ENCODE measurements around the gene CCDC159.

DNA sequence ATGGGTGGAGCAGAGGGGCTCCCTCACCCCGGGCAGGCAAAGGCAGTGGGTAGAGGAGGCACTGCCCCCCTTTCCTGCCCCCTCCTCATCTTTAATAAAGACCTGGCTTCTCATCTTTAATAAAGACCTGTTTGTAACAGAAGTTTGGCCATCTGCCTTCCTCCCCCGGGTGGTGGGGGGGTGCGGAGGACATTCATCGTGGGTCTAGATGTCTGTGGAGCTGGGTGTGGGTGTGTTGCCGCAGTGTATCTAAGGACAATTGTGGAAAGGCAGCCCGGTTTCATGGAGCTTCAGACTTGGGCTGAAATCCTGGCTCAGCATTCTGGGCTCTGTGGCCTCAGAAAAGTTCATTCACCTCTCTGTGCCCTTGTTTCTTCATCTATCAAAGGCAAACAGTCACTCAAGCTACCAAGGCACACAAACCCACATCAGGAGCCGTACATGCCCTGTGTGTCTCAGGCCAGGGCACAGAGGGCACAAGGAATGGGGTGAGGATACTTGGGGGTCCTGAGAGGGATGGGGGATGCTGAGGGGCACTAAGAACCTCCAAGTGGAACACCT, 19.3 kb downstream of the CCDC159 start:
- TF ChIP-seq, protein P1, sequence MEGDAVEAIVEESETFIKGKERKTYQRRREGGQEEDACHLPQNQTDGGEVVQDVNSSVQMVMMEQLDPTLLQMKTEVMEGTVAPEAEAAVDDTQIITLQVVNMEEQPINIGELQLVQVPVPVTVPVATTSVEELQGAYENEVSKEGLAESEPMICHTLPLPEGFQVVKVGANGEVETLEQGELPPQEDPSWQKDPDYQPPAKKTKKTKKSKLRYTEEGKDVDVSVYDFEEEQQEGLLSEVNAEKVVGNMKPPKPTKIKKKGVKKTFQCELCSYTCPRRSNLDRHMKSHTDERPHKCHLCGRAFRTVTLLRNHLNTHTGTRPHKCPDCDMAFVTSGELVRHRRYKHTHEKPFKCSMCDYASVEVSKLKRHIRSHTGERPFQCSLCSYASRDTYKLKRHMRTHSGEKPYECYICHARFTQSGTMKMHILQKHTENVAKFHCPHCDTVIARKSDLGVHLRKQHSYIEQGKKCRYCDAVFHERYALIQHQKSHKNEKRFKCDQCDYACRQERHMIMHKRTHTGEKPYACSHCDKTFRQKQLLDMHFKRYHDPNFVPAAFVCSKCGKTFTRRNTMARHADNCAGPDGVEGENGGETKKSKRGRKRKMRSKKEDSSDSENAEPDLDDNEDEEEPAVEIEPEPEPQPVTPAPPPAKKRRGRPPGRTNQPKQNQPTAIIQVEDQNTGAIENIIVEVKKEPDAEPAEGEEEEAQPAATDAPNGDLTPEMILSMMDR (IDR thresholded peaks at IDR 0.05 in 8 of 11, conservative IDR thresholded peaks at IDR 0.05 in 3 of 11): no peak
- TF ChIP-seq POLR2A (IDR thresholded peaks at IDR 0.05): no peak

All from spleen (tissue), 7 donors.